Measurements from ENCODE around the gene CNGB1.
"Not testable (repeated sequence)": the region's sequence is repeated elsewhere in the genome, so short reads cannot be mapped to it uniquely, and the experiment has no call there.

Gene CNGB1

GRCh38 chr16:57846931-57847330 is 124.0 kb downstream of the CNGB1 start:
- DNase-seq = not testable (repeated sequence)

- DNase-seq = no peak
These were observed 124.7 kb downstream of the CNGB1 start for GRCh38 chr16:57846078-57846697.

DNA sequence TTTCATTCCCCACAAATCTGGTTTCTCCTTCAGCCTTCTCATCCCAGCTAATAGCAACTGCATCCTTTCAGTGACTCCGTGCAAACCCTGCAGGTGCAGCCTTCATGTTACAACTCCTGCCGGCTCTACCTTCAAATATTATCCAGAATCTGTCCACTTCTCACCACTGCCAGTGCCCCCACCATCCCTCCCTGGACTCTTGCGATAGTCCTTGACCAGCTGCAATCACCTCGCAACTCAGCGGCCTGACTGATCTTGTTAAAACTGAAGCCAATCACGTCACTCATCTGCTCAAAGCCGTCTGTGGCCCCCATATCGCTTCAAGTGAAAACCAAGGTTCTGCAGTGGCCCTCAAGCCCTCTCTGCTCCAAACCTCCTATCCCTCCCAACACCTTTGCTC is 125.8 kb downstream of the CNGB1 start:
- DNase-seq = no peak

- no peak for DNase-seq
These were observed 126.4 kb downstream of the CNGB1 start for GRCh38 chr16:57844416-57845030.

- DNase-seq = no peak
These were observed 127.5 kb downstream of the CNGB1 start for GRCh38 chr16:57843400-57843799.

DNA sequence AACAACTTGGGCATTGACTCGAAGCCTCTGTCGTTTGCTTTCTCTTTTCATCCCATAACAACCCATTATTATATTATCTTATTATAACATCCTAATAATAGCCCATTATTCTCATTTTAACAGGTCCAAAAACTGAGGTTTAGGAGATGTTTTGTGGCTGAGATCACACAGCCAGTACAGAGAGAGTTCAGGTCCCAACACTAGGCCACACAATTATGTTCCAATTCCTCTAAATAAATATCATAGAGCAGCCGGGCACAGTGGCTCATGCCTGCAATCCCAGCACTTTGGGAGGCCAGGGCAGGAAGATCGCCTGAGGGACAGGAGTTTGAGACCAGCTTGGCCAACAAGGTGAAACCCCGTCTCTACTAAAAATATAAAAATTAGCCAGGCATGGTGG is 128.3 kb downstream of the CNGB1 start:
- no peak for DNase-seq

GRCh38 chr16:57840833-57841232 is 130.1 kb downstream of the CNGB1 start:
- no peak for DNase-seq

GRCh38 chr16:57838161-57838560 is 132.8 kb downstream of the CNGB1 start:
- no peak for DNase-seq

GRCh38 chr16:57837305-57838125 is 133.4 kb downstream of the CNGB1 start:
- DNase-seq = no peak

DNA sequence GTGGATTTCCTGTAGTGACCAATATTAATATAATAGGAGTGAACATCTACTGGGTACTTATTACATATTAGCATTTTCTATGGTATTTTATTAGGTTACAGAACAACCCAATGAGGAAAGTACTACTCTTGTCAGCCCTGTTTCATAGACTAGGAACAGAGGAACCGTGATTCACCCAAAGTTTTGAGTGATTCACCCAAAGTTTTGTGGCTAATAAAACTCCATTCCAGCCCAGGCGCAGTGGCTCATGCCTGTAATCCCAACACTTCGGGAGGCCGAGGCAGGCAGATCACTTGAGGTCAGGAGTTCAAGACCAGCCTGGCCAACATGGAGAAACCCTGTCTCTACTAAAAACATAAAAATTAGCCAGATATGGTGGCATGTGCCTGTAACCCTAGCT is 135.5 kb downstream of the CNGB1 start:
- DNase-seq = not testable (repeated sequence)

GRCh38 chr16:57834936-57835335 is 136.0 kb downstream of the CNGB1 start:
- no peak for DNase-seq
